Stimulated activated naive B cell treated with anti-CD40 and anti-IgM and Interleukin-4, amounts not matched to agents 10 μg/mL and 1 μg/mL and 100 μg/mL, for 72 hours (primary cell): ENCODE results near the gene RGS7.

Experiments
- ATAC-seq, 2 donors: fragments of 150-1000 bp; cut with Tn5 transposase; replicated peaks; 2 replicates each; pipeline ENCODE4 v1.10.0; 2021; ENCODE audit warnings: moderate library complexity in 1 of 2
- DNase-seq: peaks from one replicate; pipeline ENCODE4 v3.0.0; 2021
- H3K27ac Mint-ChIP-seq: one replicate; pipeline ENCODE4 v1.8.0; 2022; ENCODE audit warnings: mild to moderate bottlenecking, mixed read lengths
- H3K27me3 Mint-ChIP-seq, 2 donors: one replicate each; pipeline ENCODE4 v1.8.0; 2022; ENCODE audit warnings: mixed read lengths in 2 of 2
- H3K36me3 Mint-ChIP-seq, 2 donors: one replicate each; pipeline ENCODE4 v1.8.0; 2022; ENCODE audit warnings: mixed read lengths in 2 of 2, mild to moderate bottlenecking in 1 of 2
- H3K4me1 Mint-ChIP-seq, 2 donors: one replicate each; pipeline ENCODE4 v1.8.0; 2022; ENCODE audit warnings: mixed read lengths in 2 of 2, mild to moderate bottlenecking in 1 of 2
- H3K4me3 Mint-ChIP-seq, 2 donors: one replicate each; pipeline ENCODE4 v1.8.0; 2022; ENCODE audit warnings: mild to moderate bottlenecking in 2 of 2, mixed read lengths in 2 of 2, moderate library complexity in 1 of 2
- H3K9me3 Mint-ChIP-seq, 2 donors: one replicate each; pipeline ENCODE4 v1.8.0; 2022; ENCODE audit warnings: mixed read lengths in 2 of 2, mild to moderate bottlenecking in 1 of 2

RGS7 gene

GRCh38 chr1:241356187-241356518 lies 852 bp downstream of the RGS7 start:
- Mint-ChIP-seq H3K27ac (no peak overlapping the region), H3K9me3 (no peaks in the 10 kb centered on the region), H3K27me3 (peaks cover 28 to 38% of the 10 kb centered on the region in 2 donors), H3K4me3 (peak overlapping the region; percentile 77 to 78), H3K4me1 (peaks cover 2 to 5% of the 10 kb centered on the region in 2 donors), H3K36me3 (no peaks in the 10 kb centered on the region)
- ATAC-seq (peak in 1 of 2 donors; percentile 29), DNase-seq (no peak)

GRCh38 chr1:241355311-241356010 lies 1.5 kb downstream of the RGS7 start:
- Mint-ChIP-seq H3K4me1 (peaks cover 2 to 5% of the 10 kb centered on the region in 2 donors), H3K27ac (no peak overlapping the region), H3K27me3 (peaks cover 27 to 34% of the 10 kb centered on the region in 2 donors), H3K4me3 (no peak overlapping the region), H3K36me3 (no peaks in the 10 kb centered on the region), H3K9me3 (no peaks in the 10 kb centered on the region)
- ATAC-seq, result no peak
- no peak for DNase-seq

- peaks cover 10 to 13% of the 10 kb centered on the region in 2 donors for H3K27me3 Mint-ChIP-seq
- H3K9me3 Mint-ChIP-seq, result no peaks in the 10 kb centered on the region
- no peak overlapping the region for H3K4me3 Mint-ChIP-seq
- ATAC-seq (no peak), DNase-seq (no peak)
- H3K4me1 Mint-ChIP-seq, result peaks cover 2 to 5% of the 10 kb centered on the region in 2 donors
- H3K36me3 Mint-ChIP-seq, result no peaks in the 10 kb centered on the region
- H3K27ac Mint-ChIP-seq, result no peak overlapping the region
Measured at GRCh38 chr1:241352401-241352800, 4.6 kb downstream of the RGS7 start.

GRCh38 chr1:241351841-241352240 lies 5.2 kb downstream of the RGS7 start:
- DNase-seq, result no peak

GRCh38 chr1:241343956-241344355 lies 13.0 kb downstream of the RGS7 start:
- H3K9me3 Mint-ChIP-seq, result no peaks in the 10 kb centered on the region
- peaks cover 0 to 2% of the 10 kb centered on the region in 2 donors for H3K27me3 Mint-ChIP-seq
- H3K27ac Mint-ChIP-seq, result no peak overlapping the region
- no peaks in the 10 kb centered on the region for H3K36me3 Mint-ChIP-seq
- H3K4me3 Mint-ChIP-seq, result no peak overlapping the region
- no peak for DNase-seq
- no peaks in the 10 kb centered on the region for H3K4me1 Mint-ChIP-seq
- no peak for ATAC-seq

More at GRCh38 chr1:241351841-241352240, 5.2 kb downstream of the RGS7 start:
- Mint-ChIP-seq H3K27me3 (peaks cover 10 to 13% of the 10 kb centered on the region in 2 donors), H3K4me1 (peaks cover 2 to 5% of the 10 kb centered on the region in 2 donors), H3K36me3 (no peaks in the 10 kb centered on the region), H3K4me3 (no peak overlapping the region), H3K27ac (no peak overlapping the region), H3K9me3 (no peaks in the 10 kb centered on the region)
- no peak for ATAC-seq

- no peak overlapping the region for H3K27ac Mint-ChIP-seq
- H3K36me3 Mint-ChIP-seq, result no peaks in the 10 kb centered on the region
- H3K9me3 Mint-ChIP-seq, result no peaks in the 10 kb centered on the region
- peaks cover 0 to 4% of the 10 kb centered on the region in 2 donors for H3K27me3 Mint-ChIP-seq
- no peak overlapping the region for H3K4me3 Mint-ChIP-seq
- peak in 1 of 2 donors; percentile 41 for ATAC-seq
- no peak for DNase-seq
- peaks cover 8 to 12% of the 10 kb centered on the region in 2 donors for H3K4me1 Mint-ChIP-seq
Measured at GRCh38 chr1:241336335-241336734, 20.7 kb downstream of the RGS7 start.

GRCh38 chr1:241332987-241333386 lies 24.0 kb downstream of the RGS7 start:
- DNase-seq (no peak), ATAC-seq (no peak)
- Mint-ChIP-seq H3K4me3 (no peak overlapping the region), H3K4me1 (peaks cover 14 to 29% of the 10 kb centered on the region in 2 donors), H3K9me3 (peaks cover 0 to 1% of the 10 kb centered on the region in 2 donors), H3K27me3 (no peaks in the 10 kb centered on the region), H3K27ac (no peak overlapping the region), H3K36me3 (no peaks in the 10 kb centered on the region)

- H3K27ac Mint-ChIP-seq, result no peak overlapping the region
- peaks cover 14 to 29% of the 10 kb centered on the region in 2 donors for H3K4me1 Mint-ChIP-seq
- H3K27me3 Mint-ChIP-seq, result no peaks in the 10 kb centered on the region
Measured at GRCh38 chr1:241332037-241332409, 25.0 kb downstream of the RGS7 start.

GRCh38 chr1:241331328-241332036 lies 25.5 kb downstream of the RGS7 start:
- H3K27me3 Mint-ChIP-seq, result no peaks in the 10 kb centered on the region
- DNase-seq (no peak), ATAC-seq (peak; percentile 62 to 73)
- H3K36me3 Mint-ChIP-seq, result no peaks in the 10 kb centered on the region
- no peak overlapping the region for H3K4me3 Mint-ChIP-seq
- peaks cover 14 to 29% of the 10 kb centered on the region in 2 donors for H3K4me1 Mint-ChIP-seq
- H3K9me3 Mint-ChIP-seq, result peaks cover 0 to 4% of the 10 kb centered on the region in 2 donors
- H3K27ac Mint-ChIP-seq, result no peak overlapping the region

More at GRCh38 chr1:241332037-241332409, 25.0 kb downstream of the RGS7 start:
- DNase-seq, result no peak
- Mint-ChIP-seq H3K4me3 (no peak overlapping the region), H3K36me3 (no peaks in the 10 kb centered on the region), H3K9me3 (peaks cover 0 to 1% of the 10 kb centered on the region in 2 donors)
- ATAC-seq, result no peak

- H3K27ac Mint-ChIP-seq, result peak overlapping the region; percentile 53
- peaks cover 0 to 4% of the 10 kb centered on the region in 2 donors for H3K9me3 Mint-ChIP-seq
- ATAC-seq, result peak; percentile 87
- no peaks in the 10 kb centered on the region for H3K36me3 Mint-ChIP-seq
- H3K4me3 Mint-ChIP-seq, result peak overlapping the region; percentile 43 to 67
- peaks cover 14 to 24% of the 10 kb centered on the region in 2 donors for H3K4me1 Mint-ChIP-seq
- peak; percentile 5 for DNase-seq
- no peaks in the 10 kb centered on the region for H3K27me3 Mint-ChIP-seq
Measured at GRCh38 chr1:241330619-241331327, 26.2 kb downstream of the RGS7 start.

GRCh38 chr1:241325456-241325855 lies 31.5 kb downstream of the RGS7 start:
- no peaks in the 10 kb centered on the region for H3K27me3 Mint-ChIP-seq
- no peak for DNase-seq
- no peak overlapping the region for H3K4me3 Mint-ChIP-seq
- peaks cover under 1 to 10% of the 10 kb centered on the region in 2 donors for H3K4me1 Mint-ChIP-seq
- H3K36me3 Mint-ChIP-seq, result no peaks in the 10 kb centered on the region
- no peak for ATAC-seq
- no peak overlapping the region for H3K27ac Mint-ChIP-seq
- peaks cover 0 to 4% of the 10 kb centered on the region in 2 donors for H3K9me3 Mint-ChIP-seq

- Mint-ChIP-seq H3K4me1 (no peaks in the 10 kb centered on the region), H3K36me3 (no peaks in the 10 kb centered on the region), H3K4me3 (no peak overlapping the region), H3K27ac (no peak overlapping the region), H3K27me3 (peaks cover 4 to 5% of the 10 kb centered on the region in 2 donors), H3K9me3 (peaks cover 0 to 4% of the 10 kb centered on the region in 2 donors)
- DNase-seq, result no peak
- no peak for ATAC-seq
Measured at GRCh38 chr1:241323514-241324195, 33.4 kb downstream of the RGS7 start.

GRCh38 chr1:241317676-241318075 lies 39.3 kb downstream of the RGS7 start:
- Mint-ChIP-seq H3K4me3 (no peak overlapping the region), H3K27ac (no peak overlapping the region), H3K27me3 (peaks cover 5 to 7% of the 10 kb centered on the region in 2 donors), H3K4me1 (no peaks in the 10 kb centered on the region), H3K36me3 (no peaks in the 10 kb centered on the region), H3K9me3 (no peaks in the 10 kb centered on the region)
- ATAC-seq, result no peak
- no peak for DNase-seq

GRCh38 chr1:241316372-241316771 lies 40.6 kb downstream of the RGS7 start:
- Mint-ChIP-seq H3K4me1 (no peaks in the 10 kb centered on the region), H3K9me3 (no peaks in the 10 kb centered on the region), H3K27ac (no peak overlapping the region), H3K36me3 (no peaks in the 10 kb centered on the region), H3K27me3 (peaks cover 5 to 7% of the 10 kb centered on the region in 2 donors), H3K4me3 (no peak overlapping the region)
- ATAC-seq, result no peak
- DNase-seq, result no peak
